NCI-H2081 treated with DMSO at 0.1 percent for 48 hours (cell line): ENCODE results near the gene HPS1.

ENCODE experiments used
- DNase-seq: peaks from one replicate; lab custom pipeline; 2025; lab: John Stamatoyannopoulos, UW

HPS1 gene

GRCh38 chr10:98463976-98464754, 17.4 kb upstream of the HPS1 start:
- no peak for DNase-seq

- no peak for DNase-seq
Measured at GRCh38 chr10:98463016-98463415, 16.3 kb upstream of the HPS1 start.

GRCh38 chr10:98461500-98461842, 14.7 kb upstream of the HPS1 start:
- no peak for DNase-seq

GRCh38 chr10:98460837-98461499, 14.2 kb upstream of the HPS1 start:
- DNase-seq = no peak

GRCh38 chr10:98458809-98459784, 12.4 kb upstream of the HPS1 start:
- DNase-seq = no peak

- DNase-seq = no peak
Measured at GRCh38 chr10:98457721-98458120, 11.0 kb upstream of the HPS1 start.

GRCh38 chr10:98456686-98457482, 10.1 kb upstream of the HPS1 start:
- no peak for DNase-seq

GRCh38 chr10:98456043-98456570, 9.4 kb upstream of the HPS1 start:
- no peak for DNase-seq

GRCh38 chr10:98453729-98454128, 7.0 kb upstream of the HPS1 start:
- no peak for DNase-seq

- DNase-seq = no peak
Measured at GRCh38 chr10:98450618-98451017, 3.9 kb upstream of the HPS1 start.

- DNase-seq = no peak
Measured at GRCh38 chr10:98449287-98449686, 2.6 kb upstream of the HPS1 start.

GRCh38 chr10:98446151-98446660, 529 bp downstream of the HPS1 start:
- DNase-seq = no peak

GRCh38 chr10:98445200-98445812, 1.4 kb downstream of the HPS1 start:
- no peak for DNase-seq

GRCh38 chr10:98444314-98445006, 2.3 kb downstream of the HPS1 start:
- no peak for DNase-seq

- DNase-seq = no peak
Measured at GRCh38 chr10:98438715-98439114, 8.0 kb downstream of the HPS1 start.

GRCh38 chr10:98436704-98437103, 10.0 kb downstream of the HPS1 start:
- no peak for DNase-seq

GRCh38 chr10:98435178-98435577, 11.6 kb downstream of the HPS1 start:
- DNase-seq = no peak

- no peak for DNase-seq
Measured at GRCh38 chr10:98433881-98434732, 12.6 kb downstream of the HPS1 start.

GRCh38 chr10:98433371-98433770, 13.4 kb downstream of the HPS1 start:
- no peak for DNase-seq
